HG03571 (cell line): ENCODE data around the gene OGDH.

Experiments
- ATAC-seq: cut with Tn5 transposase; IDR thresholded peaks from one replicate; pipeline ENCODE4 v1.9.1; 2021; ENCODE audit not compliant: unreplicated experiment

OGDH gene

DNA sequence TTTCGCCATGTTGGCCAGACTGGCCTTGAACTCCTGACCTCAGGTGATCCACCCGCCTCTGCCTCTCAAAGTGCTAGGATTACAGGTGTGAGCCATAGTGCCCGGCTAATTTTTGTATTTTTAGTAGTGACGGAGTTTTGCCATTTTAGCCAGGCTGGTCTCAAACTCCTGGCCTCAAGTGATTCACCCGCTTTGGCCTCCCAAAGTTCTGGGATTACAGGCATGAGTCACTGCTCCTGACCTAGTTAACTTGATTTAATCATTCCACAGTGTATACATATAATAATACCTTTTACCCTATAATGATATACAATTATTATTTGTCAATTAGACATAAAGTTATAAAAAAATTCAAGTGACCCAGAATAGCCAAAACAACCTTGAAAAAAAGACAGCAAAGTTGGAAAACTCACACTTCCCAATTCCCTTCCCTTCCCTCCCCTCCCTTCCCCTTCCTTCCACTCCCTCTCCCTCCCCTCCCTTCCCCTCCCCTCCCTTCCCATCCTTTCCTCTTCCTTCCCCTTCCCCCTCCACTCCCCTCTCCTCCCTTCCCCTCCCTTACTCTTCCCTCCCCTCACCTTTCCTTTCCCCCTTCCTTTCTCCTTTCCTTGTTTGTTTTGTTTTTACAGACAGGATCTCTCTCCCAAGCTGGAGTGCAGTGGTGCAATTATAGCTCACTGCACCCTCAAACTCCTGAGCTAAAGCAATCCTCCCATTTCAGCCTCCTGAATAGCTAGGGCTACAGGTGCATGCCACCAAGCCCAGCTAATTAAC is 127.5 kb downstream of the OGDH start:
- no peak for ATAC-seq

DNA sequence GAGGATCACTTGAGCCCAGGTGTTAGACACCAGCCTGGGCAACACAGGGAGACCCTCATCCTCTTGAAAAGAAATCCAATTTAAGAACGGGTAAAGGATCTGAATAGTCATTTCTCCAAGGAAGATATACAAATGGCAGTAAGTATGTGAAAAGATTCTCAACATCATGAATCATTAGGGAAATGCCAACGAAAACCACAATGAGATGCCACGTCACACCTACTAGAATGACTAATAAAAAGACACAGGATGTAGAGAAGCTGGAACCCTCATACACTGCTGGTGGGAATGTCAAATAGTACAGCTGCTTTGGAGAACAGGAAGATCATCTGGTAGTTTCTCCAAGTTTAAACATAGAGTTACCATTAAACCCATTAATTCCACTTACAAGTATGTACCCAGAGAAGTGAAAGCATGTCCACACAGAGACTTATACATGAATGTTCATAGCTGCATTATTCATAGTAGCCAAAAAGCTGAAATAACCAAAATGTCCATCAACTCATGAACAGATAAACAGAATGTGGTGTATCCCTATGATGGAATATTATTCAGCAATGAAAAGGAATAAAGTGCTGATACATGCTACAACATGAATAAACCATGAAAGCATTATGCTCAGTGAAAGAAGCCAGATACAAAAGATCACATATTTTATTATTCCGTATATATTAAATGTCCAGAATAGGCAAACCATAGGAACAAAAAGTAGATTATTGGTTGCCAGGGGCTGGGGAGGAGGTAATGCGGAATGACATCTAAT is 129.2 kb downstream of the OGDH start:
- no peak for ATAC-seq

DNA sequence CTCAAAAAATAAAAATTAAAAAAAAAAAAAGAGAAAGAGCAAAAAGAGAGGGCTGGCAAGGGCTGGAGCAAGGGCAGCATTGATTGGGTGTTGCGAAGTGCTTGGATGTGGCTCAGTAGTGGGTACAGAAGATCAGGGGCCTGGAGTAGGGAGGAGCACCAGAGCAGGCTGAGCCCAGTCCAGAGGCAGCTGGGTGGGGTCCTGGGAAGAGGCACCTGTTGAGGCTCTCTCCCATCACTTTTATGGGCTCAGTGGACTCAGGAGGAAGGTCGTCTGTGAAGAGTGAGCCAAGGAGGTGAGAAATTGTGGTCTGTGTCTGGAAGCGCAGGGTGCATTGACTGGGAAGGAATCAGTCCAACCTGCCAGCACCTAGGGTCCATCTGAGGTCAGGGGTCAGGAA is 130.5 kb downstream of the OGDH start:
- no peak for ATAC-seq

DNA sequence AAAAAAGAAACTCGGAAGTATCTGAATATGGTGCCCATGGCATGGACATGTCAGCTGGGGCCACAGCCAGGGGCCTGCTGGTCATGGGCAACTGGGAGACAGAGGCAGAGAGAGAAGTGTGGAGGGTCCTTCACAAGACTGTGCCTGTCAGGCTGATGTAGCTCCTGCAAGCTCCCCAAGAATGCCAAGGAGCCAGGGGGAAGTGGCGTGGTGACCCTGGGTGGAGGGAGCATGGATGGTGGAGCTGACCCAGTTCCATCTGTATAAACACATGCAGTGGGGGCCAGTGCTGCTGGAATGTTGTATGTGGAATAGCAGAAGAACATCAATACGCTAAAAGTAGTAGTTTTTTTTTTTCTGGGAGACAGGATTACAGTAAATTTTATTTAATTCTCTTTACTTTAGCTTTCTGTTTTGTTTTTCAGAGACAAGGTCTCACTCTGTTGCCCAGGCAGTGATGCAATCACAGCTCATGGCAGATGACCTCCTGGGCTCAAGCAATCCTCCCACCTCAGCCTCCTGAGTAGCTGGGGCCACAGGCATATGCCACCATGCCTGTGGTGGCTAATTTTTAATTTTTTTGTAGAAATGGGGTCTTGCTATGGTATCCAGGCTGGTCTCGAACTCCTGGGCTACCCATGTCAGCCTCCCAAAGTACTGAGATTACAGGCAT is 131.8 kb downstream of the OGDH start:
- no peak for ATAC-seq

DNA sequence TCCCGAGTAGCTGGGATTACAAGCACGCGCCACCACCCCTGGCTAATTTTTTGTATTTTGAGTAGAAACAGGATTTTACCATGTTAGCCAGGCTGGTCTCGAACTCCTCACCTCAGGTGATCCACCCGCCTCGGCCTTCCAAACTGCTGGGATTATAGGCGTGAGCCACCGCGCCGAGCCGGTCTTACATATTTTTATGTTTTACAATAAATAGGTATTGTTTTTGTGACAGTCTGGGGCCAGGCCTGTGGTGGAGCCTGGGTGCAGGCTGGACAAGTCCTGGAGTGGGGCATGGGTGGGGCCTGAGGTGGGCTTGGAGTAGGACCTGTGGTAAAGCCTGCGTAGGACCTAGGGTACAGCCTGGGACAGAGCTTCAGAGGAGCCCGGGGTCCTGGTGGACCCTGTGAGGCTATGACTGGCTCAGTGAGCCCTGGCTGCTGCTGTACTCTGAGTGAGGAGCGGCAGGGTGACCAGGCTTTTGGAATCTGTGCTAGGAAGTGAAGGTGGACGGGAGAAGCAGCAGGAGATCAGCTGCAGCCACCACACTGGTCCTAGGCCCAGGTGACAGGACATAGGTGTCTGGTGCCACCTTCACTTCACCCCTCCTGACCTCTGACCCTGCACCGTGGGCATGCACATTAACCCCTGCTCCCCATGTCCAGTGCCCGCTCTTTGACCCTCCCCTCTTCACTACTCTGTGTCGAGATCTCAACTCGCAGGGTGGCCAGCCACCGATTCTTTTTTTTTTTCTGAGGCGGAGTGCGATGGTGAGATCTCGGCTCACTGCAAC is 132.6 kb downstream of the OGDH start:
- ATAC-seq, result no peak

DNA sequence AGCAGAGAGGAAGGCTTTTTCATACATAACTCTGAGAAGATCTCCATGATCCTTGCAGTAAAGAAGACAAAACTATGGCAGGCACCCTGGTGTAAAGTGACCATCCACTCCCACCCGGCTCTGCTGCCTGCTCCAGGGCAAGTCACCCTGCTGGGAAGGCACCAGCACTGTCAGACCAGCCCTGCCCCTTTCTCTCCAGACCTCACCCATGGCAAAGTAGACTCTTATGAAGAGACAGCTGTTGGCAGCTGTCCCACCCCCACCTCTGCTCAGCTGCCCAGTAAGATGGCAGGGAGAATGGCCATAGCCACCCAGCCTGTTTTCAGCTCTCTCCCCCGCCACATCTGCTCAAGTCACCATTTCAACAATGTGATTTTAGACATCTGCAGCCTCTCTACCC is 133.6 kb downstream of the OGDH start:
- ATAC-seq, result no peak

DNA sequence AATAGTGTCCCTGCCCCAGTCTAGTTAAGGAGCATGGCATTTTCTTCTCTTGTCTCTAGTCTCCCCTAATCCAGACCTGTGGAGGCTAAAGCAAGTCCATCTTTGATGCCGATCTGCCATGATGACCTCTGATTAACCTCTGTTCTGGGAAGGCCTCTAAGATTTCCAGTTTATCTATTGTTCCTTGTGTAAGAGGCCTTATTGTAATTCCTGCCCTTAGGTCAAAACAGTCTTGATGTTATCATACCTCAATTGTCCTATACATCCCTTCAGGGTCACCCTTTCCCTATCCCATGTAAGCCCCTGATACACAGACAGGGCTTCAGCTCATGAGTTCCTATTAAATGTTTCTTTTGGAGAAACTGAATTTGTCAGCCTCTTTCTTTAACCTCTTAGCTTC is 137.3 kb downstream of the OGDH start:
- ATAC-seq, result no peak

DNA sequence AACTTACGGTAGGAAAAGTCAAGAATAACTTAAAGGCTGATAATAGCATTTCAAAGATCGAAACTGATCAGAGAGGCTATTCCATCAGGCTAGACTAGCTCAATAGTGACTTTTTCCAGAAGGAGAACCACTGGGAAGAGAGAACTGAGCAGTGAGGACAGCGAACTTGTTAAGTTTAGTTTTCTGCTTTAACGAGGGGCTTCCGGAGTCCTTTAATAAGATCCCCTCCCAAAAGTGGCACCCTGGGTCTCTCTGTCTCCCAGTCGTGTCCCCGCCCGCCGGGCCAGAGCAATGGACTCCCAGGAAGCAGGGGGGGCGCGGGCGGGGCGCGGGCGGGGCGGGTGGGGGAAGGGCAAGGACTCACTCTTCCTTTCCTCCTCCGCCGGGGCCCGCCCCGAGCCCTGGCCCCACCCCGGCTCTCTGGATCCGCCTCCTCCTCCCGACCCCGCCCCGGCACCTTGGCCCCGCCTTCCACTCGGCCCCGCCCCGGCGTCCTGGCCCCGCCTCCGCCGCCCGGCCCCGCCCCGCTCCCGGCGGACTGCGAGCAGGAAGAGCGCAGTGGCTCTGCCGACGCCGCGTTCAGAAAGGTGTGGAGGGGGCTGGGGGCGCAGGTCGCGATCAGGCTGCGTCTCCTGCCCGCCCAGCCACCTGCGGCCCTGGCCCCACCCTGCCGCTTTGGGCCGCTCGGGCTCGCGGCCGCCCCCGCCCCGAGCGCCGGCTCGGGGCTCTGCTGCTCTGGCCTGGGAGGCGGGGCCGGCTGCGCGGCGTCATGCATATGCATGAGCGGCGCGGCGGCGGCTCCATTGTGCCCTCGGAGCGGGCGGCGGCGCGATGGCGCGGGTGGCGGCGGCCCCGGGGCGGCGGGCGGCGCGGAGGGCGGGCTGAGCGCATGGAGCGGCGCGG is 141.9 kb downstream of the OGDH start, which contains the start of gene ZMIZ2:
Gene ZMIZ2, plus strand, starts transcription at position 803 of the 903 bp plus-strand sequence. CDS start 7,403 bp downstream, outside the sequence.
- peak; percentile 68 for ATAC-seq

DNA sequence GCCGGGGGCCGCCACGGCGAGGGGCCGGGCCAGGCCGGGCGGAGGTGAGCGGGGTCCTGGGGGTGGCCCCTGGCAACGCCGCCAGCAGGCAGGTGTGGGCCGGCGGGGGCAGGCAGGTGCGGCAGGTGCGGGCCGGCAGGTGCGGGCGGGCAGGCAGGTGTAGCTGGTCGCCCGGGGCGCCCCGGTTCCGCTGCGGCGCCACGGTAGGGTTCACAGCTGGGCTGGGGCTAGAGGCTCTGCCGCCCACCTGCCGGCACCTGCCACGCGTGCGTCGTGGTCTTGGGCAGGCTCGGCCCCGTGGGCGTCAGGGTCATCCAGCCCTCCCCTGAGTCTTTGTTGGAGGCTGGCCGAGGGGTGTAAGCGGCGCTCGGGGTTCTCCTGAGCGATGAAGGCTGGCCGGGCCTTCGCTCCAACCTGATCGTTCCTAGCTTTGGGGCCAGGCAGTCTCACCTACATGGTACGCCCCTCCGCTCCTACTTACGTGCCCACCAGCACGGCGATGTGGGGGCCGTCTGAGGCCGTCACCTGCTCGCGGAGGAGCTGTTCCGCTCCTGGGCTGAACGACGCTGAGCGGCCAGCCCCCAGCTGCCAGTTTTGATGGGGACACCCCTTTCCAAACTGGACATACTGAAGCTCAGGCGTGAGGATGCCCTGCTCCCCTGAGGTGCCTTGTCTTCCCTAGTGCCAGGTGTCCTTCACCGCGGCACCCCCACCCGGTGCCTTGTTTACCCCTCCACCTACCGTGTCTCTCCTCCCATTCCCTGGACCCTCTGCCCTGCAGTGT is 142.7 kb downstream of the OGDH start:
- peak; percentile 19 for ATAC-seq

DNA sequence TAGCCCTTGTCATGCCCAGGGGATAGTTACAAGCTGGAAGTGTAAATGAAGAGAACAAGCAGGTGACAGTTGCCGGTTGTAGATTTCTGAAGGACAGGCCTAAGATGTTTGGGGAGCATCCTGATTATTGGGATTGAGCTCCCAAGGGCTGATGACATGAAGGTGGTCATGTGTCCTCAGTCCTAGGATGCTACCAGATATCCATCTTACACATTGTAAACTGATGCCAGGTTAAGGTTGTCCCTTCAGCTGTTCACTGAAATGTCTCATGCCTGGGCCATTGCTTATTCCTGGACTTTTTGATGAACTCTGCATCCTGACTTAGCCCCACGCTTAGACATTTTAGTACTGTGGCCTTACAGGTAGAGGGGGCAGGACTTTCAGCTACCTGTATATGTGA is 143.6 kb downstream of the OGDH start:
- no peak for ATAC-seq

DNA sequence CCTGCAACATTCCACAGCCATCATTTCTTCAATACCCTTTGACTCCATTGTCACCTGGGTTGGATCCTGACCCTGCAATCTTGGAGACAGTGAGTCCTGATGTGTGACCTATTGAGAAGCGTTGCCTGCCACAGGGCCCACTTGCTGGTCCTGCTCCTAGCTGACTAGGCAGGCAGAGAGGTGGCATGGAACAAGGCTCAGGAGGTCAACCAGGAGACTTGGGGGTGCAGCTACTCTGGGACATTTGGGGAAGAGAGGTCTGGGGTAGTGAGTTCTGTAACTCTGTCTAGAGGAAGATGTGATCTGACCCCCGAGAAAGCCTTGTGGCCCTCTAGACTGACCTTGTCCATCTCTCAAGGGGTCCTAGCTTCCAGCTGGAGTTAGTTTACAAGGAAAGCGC is 144.0 kb downstream of the OGDH start:
- no peak for ATAC-seq

DNA sequence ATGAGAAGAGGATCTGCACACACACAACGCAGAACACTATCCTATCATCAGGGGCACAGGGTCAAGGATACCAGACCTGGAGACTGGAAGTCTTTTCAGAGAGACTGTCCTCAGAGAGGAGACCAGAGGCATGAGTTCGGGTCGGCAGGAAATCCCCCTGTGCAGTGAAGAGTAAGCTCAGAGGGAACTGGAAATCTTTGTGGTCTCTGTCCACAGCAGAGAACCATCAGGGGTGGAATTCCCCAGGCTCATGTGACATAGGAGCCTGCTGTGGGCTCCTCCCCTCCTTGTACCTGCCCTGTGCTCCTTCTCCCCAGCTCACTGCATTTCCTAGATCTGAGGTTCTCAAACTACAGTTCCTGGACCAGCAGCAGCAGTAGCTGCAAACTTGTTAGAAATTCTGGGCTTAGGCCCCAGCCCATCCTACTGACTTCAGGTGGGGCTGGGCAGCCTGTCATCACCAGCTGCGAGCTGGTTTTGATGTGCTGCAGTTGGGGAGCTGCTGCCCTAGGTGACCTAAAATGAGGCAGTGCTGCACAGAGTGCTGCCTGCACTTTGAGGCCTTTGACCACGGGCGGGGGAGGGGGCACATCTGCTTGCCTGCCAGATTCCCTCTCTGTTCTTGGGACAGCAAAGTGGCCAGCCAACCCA is 144.6 kb downstream of the OGDH start:
- peak; percentile 52 for ATAC-seq

DNA sequence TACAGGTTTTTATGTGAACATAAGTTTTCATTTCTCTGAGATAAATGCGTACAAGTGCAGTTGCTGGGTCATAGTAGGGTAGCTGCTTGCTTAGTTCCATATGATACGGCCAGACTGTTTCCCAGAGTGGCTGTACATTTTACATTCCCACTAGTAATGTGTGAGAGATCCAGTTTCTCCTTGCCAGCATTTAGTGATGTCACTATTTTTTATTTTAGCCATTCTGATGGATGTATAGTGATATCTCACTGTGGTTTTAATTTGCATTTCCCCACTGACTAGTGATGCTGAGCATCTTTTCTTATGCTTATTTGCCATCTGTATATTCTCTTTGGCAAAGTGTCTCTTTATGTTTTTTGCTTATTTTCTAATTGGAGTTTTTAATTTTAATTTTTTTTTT is 146.4 kb downstream of the OGDH start:
- no peak for ATAC-seq

DNA sequence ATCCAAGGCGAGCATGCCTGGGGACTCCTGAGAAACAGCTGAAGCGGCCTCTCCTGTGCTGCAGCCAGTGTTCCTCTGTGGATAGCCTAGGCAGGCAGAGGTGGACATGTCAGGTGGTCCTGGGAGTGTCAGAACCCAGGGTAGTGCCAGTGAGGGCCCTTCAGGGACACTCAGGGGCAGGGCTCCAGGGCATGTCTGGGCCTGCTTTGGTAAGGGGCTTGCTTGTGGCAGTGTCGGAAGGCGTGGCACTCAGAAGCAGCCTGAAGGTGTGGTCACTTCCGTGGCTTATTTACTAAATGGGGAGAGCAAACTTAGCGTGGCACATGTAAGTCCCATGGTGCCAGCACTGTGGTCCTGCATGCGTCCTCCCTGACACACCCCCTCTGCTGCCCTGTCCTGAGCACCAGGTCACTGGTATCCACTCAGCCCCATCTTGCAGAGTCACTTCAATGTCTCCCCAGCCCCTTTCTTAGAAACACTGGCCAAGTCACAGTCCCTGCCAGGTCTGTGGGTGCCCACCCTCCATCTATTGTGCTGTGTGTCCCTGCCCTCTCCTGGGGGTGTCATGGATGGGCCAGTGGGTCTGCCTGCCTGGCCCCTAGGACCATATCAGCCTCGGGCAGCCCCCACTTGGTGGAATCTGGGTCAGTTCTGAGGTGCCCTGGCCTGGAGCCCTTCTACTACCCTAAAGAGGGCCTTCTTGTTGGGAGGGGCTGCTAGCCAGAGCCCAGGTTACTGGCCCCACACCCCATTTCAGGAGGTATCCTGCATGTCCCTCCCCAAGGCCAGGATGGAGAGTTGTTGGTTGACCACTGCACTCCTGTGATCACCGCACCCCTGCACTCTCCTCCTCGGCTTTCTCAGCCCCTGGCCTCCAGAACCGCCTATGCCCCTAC is 148.6 kb downstream of the OGDH start:
- no peak for ATAC-seq

DNA sequence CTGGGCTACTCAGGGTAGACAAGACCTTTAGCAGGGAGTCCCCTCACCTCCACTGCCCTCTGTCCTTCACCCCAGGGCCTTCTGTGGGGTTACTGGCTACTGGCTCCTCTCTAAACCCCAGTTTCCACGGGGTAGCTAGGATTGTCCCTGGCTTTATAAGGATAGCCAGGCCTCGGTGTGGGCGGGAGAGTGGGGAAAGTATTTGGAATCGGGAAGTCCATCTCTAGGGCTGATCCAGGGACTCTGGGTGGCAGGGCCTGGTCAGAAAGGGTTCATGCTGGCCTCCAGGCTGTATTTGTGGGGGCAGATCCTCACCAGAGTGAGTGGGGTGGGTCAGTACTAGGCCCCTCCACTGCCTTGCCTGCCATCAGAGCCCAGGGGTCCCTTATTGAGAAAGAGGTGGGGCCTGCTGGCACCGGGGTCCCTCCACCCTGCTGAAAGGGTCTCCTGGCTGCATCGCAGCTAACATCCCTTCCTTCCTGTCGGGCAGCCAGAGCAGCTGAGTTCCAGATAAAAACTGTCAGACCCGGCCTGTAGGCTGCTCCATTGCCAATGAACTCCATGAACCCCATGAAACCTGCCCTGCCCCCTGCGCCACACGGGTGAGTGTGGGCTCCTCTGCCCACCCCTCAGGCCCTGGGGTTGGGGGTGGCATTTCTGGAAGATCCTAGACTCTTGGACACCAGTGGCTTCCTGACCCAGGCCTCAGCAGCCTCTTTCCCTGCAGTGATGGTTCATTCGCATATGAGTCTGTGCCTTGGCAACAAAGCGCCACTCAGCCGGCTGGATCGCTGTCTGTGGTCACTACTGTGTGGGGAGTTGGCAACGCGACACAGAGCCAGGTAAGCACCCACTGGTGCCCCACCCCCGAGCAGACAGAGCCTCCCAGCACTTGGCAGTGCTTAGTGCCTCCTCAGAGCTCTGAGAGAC is 149.5 kb downstream of the OGDH start:
- no peak for ATAC-seq

DNA sequence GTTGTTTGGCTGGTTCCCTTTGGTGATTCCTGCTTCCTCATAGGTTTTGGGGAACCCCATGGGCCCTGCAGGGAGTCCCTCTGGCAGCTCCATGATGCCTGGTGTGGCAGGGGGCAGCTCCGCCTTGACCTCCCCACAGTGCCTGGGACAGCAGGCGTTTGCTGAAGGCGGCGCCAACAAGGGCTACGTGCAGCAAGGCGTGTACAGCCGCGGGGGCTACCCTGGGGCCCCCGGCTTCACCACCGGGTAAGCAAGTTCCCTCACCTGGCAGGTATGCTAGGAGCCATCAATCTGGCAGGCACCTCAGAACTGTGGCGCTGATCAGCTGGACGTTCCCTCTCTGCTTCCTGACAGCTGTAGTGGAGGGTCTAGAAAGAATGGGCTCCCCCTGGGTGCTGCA is 150.5 kb downstream of the OGDH start:
- ATAC-seq, result no peak

DNA sequence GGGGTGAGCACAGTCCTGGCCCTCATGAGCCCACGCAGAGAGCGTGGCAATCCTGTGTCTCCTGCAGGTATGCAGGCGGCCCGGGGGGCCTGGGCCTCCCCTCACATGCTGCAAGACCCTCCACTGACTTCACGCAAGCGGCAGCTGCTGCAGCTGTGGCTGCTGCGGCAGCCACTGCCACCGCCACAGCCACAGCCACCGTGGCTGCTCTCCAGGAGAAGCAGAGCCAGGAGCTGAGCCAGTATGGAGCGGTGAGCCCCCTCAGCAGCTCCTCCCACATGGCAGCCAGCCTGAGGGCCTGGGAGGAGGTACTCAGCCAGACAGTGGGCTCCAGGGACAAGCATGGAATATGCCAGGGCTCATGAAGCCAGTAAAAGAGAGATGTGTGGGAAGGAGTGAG is 150.9 kb downstream of the OGDH start:
- ATAC-seq, result no peak
